NB4 (cell line): Measurements from ENCODE around the gene EPS8L2.

Experiments used
- DNase-seq: peaks from one replicate; pipeline ENCODE4 v3.0.0; 2010; ENCODE audit warnings: low read depth
- H3K4me3 ChIP-seq: one replicate; pipeline ENCODE4 v1.5.1; 2011; ENCODE audit warnings: mild to moderate bottlenecking, low read depth, low read length, moderate library complexity
- CTCF ChIP-seq: IDR thresholded peaks from one replicate; pipeline ENCODE4 v1.5.1; 2012; ENCODE audit warnings: low read depth, low read length
- MAX ChIP-seq: IDR thresholded peaks from 2 replicates; pipeline ENCODE4 v1.6.1; 2011; ENCODE audit warnings: low read depth, low read length
- MYC ChIP-seq: IDR thresholded peaks from 2 replicates; pipeline ENCODE4 v1.6.1; 2011; ENCODE audit warnings: low read depth, low read length
- POLR2A ChIP-seq: IDR thresholded peaks from 2 replicates; pipeline ENCODE4 v1.6.1; 2011; ENCODE audit warnings: mild to moderate bottlenecking; ENCODE audit not compliant: insufficient read length; ENCODE audit errors: extremely low read depth

The EPS8L2 gene

GRCh38 chr11:745428-745827 is 39.4 kb downstream of the EPS8L2 start:
- no peak for TF ChIP-seq POLR2A
- TF ChIP-seq MYC: no peak
- TF ChIP-seq MAX: no peak
- no peak for TF ChIP-seq CTCF
- no peak for DNase-seq
- H3K4me3 ChIP-seq: no peak overlapping the region

- peak; percentile 77 for DNase-seq
- peak overlapping the region; percentile 57 for H3K4me3 ChIP-seq
- no peak for TF ChIP-seq MYC
- no peak for TF ChIP-seq POLR2A
- TF ChIP-seq MAX: no peak; the same call in 1 of the 2 replicates
- no peak for TF ChIP-seq CTCF
These were observed 40.5 kb downstream of the EPS8L2 start for GRCh38 chr11:746289-747157.

- DNase-seq: peak; percentile 92
- peak within 1 kb of the TSS; percentile 85 for H3K4me3 ChIP-seq
- TF ChIP-seq POLR2A (peak; percentile 83), MYC (no peak; the same call in 1 of the 2 replicates)
These were observed 41.4 kb downstream of the EPS8L2 start, which contains the start of gene TALDO1 for GRCh38 chr11:747158-748006. TALDO1 (plus strand) TSS chr11:747464; CDS start chr11:747482, 18 bp downstream.

- DNase-seq: peak; percentile 57
- peak overlapping the region; percentile 85 for H3K4me3 ChIP-seq
- TF ChIP-seq MAX: peak; percentile 80
- TF ChIP-seq MYC: peak; percentile 66
- TF ChIP-seq CTCF: no peak
These were observed 42.0 kb downstream of the EPS8L2 start for GRCh38 chr11:748007-748359.

GRCh38 chr11:749731-750130 is 43.7 kb downstream of the EPS8L2 start:
- no peak for TF ChIP-seq POLR2A
- H3K4me3 ChIP-seq: peak overlapping the region; percentile 85
- peak; percentile 34 for DNase-seq

- TF ChIP-seq MAX: no peak
- TF ChIP-seq CTCF: no peak
- TF ChIP-seq MYC: no peak
- TF ChIP-seq POLR2A: no peak
- H3K4me3 ChIP-seq: no peak overlapping the region
- no peak for DNase-seq
These were observed 54.2 kb downstream of the EPS8L2 start for GRCh38 chr11:760236-760635.
